Skeletal muscle tissue (tissue), 4 donors: ENCODE results near the gene KANSL2. TPM values are rescaled to one million over a fixed set of nuclear protein-coding genes. Genes with fewer than 3 reads are reported as not detected.
"Not testable (repeated sequence)": the region's sequence is repeated elsewhere in the genome, so short reads cannot be mapped to it uniquely, and the experiment has no call there.

Experiments used
- H3K27ac ChIP-seq: one replicate; pipeline ENCODE4 v1.7.0; 2013; ENCODE audit warnings: mild to moderate bottlenecking, low read depth, low read length, inconsistent platforms
- H3K27me3 ChIP-seq, 3 donors: one replicate each; pipeline ENCODE4 v1.7.0; 2013; ENCODE audit warnings: low read length in 3 of 3; ENCODE audit not compliant: control insufficient read depth in 3 of 3, insufficient read depth in 3 of 3
- H3K36me3 ChIP-seq, 3 donors: one replicate each; pipeline ENCODE4 v1.7.0; 2013; ENCODE audit warnings: low read length in 3 of 3; ENCODE audit not compliant: control insufficient read depth in 3 of 3, insufficient read depth in 3 of 3
- H3K4me1 ChIP-seq, 3 donors: one replicate each; pipeline ENCODE4 v1.7.0; 2013; ENCODE audit warnings: low read length in 3 of 3, mild to moderate bottlenecking in 3 of 3; ENCODE audit not compliant: control insufficient read depth in 3 of 3, insufficient read depth in 3 of 3
- H3K4me3 ChIP-seq, 3 donors: one replicate each; pipeline ENCODE4 v1.7.0; 2013; ENCODE audit warnings: low read length in 3 of 3
- H3K9ac ChIP-seq, 3 donors: one replicate each; pipeline ENCODE4 v1.7.0; 2013; ENCODE audit warnings: low read length in 3 of 3, mild to moderate bottlenecking in 3 of 3, moderate library complexity in 2 of 3, low read depth in 1 of 3
- H3K9me3 ChIP-seq, 3 donors: one replicate each; pipeline ENCODE4 v1.7.0; 2013; ENCODE audit warnings: low read length in 3 of 3; ENCODE audit not compliant: control insufficient read depth in 3 of 3
- total RNA-seq: library from RNA; depleted of rRNA; stranded (reverse); fragments of >200 nt; gene quantifications from one replicate; pipeline ENCODE4 v1.2.3, GENCODE V29; 2014
- donor health status: Osteomylitis.

The KANSL2 gene
- total RNA-seq, result 53.8 TPM

DNA sequence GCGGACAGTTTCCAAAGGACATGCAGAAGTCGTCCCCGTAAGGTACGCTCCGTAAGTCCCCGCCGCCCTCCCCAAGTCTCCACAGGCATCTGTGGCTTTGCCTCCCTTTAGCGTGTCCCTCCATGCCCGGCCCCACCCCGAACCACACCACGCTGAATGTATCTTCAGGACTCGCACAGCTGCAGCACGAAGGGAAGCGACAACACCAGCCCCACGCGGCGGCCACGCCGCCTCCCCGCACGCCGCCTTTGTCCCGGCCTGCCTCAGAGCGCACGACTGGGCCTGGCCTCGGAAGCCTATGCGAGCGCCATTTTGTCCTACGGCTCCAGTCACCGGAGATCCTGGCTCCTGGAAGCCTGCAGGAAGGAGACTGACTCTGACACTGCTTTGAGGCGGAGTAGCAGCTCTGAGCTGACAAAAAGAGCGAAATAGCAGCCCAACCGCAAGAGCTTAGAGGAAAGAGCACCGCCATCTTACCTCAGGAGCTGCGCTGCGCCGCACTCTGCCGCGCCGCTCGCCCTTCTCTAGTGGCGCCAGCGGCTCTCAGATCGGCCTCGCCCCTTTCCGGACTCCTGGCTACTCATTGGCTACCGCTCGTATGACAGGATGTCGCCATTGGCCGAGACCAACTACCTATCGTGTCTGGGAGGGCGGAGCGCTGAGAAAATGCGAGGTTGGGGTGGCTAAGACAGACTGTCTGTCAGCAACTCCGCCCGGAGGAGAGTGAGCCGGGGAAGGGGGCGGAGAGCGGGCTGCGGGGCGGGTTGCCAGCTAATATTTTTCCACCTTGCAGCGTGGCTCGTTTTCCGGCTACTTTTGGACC is at the start of gene KANSL2:
TSS of gene KANSL2 (minus strand) at position 529 of the 823 bp plus-strand sequence. CDS start 606 bp downstream, outside the sequence.
- Histone ChIP-seq H3K9ac (peak within 1 kb of the TSS; percentile 99 to 100 (median 99)), H3K27me3 (no peaks in the 10 kb centered on the region), H3K27ac (peak within 1 kb of the TSS; percentile 97), H3K4me1 (peaks cover 25 to 43% (median 28%) of the 10 kb centered on the region in 3 donors), H3K4me3 (peak within 1 kb of the TSS; percentile 99 to 100 (median 100)), H3K36me3 (peaks cover 9 to 29% (median 23%) of the 10 kb centered on the region in 3 donors), H3K9me3 (no peaks in the 10 kb centered on the region)

GRCh38 chr12:48728807-48729206 is 46.8 kb upstream of the KANSL2 start:
- Histone ChIP-seq H3K9ac (no peak overlapping the region), H3K27me3 (no peaks in the 10 kb centered on the region), H3K9me3 (no peaks in the 10 kb centered on the region), H3K4me1 (no peaks in the 10 kb centered on the region), H3K27ac (no peak overlapping the region), H3K36me3 (no peaks in the 10 kb centered on the region), H3K4me3 (no peak overlapping the region)

GRCh38 chr12:48720737-48721136 is 38.7 kb upstream of the KANSL2 start:
- not testable (repeated sequence) for H3K27ac ChIP-seq, H3K9ac ChIP-seq, H3K36me3 ChIP-seq, H3K9me3 ChIP-seq, H3K4me1 ChIP-seq, H3K4me3 ChIP-seq, H3K27me3 ChIP-seq

DNA sequence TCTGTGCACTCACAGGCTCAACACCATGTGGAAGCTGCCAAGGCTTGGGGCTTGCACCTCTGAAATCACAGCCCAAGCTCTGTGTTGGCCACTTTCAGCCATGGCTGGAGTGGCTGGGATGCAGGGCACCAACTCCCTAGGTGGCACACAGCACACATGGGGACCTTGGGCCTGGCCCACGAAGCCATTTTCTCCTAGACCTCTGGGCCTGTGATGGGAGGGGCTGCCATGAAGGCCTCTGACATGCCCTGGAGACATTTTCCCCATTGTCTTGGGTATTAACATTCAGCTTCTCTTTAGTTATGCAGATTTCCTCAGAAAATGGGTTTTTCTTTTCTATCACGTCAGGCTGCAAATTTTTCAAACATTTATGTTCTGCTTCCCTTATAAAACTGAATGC is 38.1 kb upstream of the KANSL2 start:
- not testable (repeated sequence) for H3K9me3 ChIP-seq, H3K36me3 ChIP-seq, H3K27me3 ChIP-seq, H3K9ac ChIP-seq, H3K4me3 ChIP-seq, H3K27ac ChIP-seq
- peaks cover 8 to 14% (median 10%) of the 10 kb centered on the region in 3 donors for H3K4me1 ChIP-seq

DNA sequence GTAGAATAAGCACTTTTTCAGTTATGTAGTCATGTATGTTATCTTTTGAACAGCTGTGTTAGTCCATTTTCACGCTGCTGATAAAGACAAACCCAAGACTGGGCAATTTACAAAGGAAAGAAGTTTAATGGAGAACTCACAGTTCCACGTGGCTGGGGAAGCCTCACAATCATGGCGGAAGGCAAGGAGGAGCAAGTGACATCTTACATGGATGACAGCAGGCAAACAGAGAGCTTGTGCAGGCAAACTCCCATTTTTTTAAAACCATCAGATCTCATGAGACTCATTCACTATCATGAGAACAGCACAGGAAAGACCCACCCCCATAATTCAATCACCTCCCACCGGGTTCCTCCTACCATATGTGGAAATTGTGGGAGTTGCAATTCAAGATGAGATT is 37.0 kb upstream of the KANSL2 start:
- H3K9ac ChIP-seq, H3K9me3 ChIP-seq, H3K36me3 ChIP-seq, H3K27ac ChIP-seq, H3K27me3 ChIP-seq, H3K4me3 ChIP-seq: not testable (repeated sequence)
- H3K4me1 ChIP-seq, result peaks cover 19 to 24% (median 21%) of the 10 kb centered on the region in 3 donors

DNA sequence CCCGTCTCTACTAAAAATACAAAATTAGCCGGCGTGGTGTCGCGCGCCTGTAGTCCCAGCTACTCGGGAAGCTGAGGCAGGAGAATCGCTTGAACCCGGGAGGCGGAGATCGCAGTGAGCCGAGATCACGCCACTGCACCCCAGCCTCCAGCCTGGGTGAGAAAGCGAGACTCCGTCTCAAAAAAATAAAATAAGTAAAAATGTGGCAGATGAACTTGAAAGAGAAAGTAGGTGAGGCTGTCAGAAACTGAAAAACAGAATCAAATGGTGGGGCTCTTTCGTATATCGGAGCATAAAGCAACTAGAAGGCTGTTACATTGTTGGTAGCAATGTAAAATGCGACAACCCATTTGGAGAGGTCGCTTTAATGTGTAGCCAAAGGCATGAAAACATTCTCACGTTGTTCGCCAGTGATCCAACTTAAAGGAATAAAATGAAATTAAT is 35.2 kb upstream of the KANSL2 start:
- peak overlapping the region; percentile 78 to 83 (median 80) for H3K4me3 ChIP-seq
- peak overlapping the region; percentile 90 for H3K27ac ChIP-seq
- peaks cover 27 to 31% (median 27%) of the 10 kb centered on the region in 3 donors for H3K4me1 ChIP-seq
- peaks cover 0 to 6% (median 6%) of the 10 kb centered on the region in 3 donors for H3K36me3 ChIP-seq
- no peaks in the 10 kb centered on the region for H3K9me3 ChIP-seq
- H3K27me3 ChIP-seq, result no peaks in the 10 kb centered on the region
- H3K9ac ChIP-seq, result peak overlapping the region; percentile 71 to 99 (median 79)

DNA sequence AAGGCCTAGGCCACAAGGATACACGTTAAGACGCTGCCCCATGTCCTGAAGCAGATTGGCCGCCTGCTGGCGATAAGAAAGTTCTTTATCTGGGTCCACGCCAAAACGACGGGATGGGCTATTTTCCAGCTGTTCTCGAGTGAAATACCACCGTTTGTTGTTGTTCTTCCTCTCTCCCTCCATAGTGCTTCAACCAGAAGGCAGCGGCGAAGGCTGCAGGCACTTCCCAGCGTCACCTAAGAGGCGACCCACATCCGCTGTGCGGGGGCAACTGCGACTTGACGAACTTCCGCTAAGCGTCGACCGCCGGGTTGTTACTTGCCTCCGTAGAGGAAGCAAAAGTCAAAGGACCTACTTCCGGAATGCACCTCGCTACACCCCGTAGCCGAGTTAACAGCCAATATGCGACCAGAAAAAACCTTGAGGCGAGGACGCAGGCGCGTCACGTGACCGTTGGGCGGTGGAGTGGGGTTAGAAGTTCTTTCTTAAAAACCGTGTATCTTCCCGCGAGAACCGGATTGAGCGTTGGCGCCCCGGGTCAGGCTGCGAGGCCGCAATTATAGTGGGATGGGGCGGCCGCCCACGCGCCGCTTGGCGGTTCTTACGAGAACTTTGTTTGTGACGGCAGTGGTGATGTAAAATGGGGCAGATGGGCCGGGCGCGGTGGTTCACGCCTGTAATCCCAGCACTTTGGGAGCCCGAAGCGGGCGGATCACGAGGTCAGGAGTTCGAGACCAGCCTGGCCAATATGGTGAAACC is 34.6 kb upstream of the KANSL2 start, which contains the start of gene CCNT1:
TSS of gene CCNT1 (minus strand) at position 215 of the 759 bp plus-strand sequence. CDS start at position 183, 32 bp downstream.
- Histone ChIP-seq H3K27me3 (no peaks in the 10 kb centered on the region), H3K27ac (peak within 1 kb of the TSS; percentile 90), H3K4me1 (peaks cover 27 to 31% (median 27%) of the 10 kb centered on the region in 3 donors), H3K9ac (peak within 1 kb of the TSS; percentile 91 to 99 (median 99)), H3K36me3 (peaks cover 0 to 9% (median 8%) of the 10 kb centered on the region in 3 donors), H3K4me3 (peak within 1 kb of the TSS; percentile 83 to 99 (median 97)), H3K9me3 (no peaks in the 10 kb centered on the region)

GRCh38 chr12:48716168-48716492 is 34.1 kb upstream of the KANSL2 start:
- peaks cover 0 to 10% (median 9%) of the 10 kb centered on the region in 3 donors for H3K36me3 ChIP-seq
- H3K27me3 ChIP-seq, result no peaks in the 10 kb centered on the region
- peak overlapping the region; percentile 91 to 99 (median 99) for H3K9ac ChIP-seq
- H3K27ac ChIP-seq, result peak overlapping the region; percentile 90
- H3K9me3 ChIP-seq, result no peaks in the 10 kb centered on the region
- peaks cover 27 to 31% (median 27%) of the 10 kb centered on the region in 3 donors for H3K4me1 ChIP-seq
- H3K4me3 ChIP-seq, result peak overlapping the region; percentile 83 to 99 (median 97)

- no peak overlapping the region for H3K4me3 ChIP-seq
- H3K27ac ChIP-seq, result no peak overlapping the region
- no peaks in the 10 kb centered on the region for H3K27me3 ChIP-seq
- no peaks in the 10 kb centered on the region for H3K9me3 ChIP-seq
- no peak overlapping the region for H3K9ac ChIP-seq
- peaks cover 7 to 14% (median 9%) of the 10 kb centered on the region in 3 donors for H3K36me3 ChIP-seq
- H3K4me1 ChIP-seq, result peaks cover 27 to 36% (median 27%) of the 10 kb centered on the region in 3 donors
These were observed 30.2 kb upstream of the KANSL2 start for GRCh38 chr12:48712209-48712608.

DNA sequence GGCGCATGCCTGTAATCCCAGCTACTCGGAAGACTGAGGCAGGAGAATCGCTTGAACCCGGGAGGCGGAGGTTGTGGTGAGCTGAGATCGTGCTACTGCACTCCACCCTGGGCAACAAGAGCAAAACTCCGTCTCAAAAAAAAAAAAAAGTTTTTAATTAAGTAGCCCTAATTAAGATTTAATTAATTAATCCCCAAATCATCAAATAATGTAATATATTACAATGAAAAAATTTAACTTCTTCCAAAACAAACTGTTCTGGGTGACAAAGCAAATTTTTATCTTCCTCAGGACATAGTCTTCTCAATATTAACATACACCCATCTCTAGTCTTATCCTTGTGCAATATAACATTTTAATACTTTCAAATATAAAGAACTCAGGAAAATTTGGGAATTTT is 16.8 kb upstream of the KANSL2 start:
- not testable (repeated sequence) for H3K9ac ChIP-seq, H3K4me3 ChIP-seq, H3K9me3 ChIP-seq, H3K27ac ChIP-seq, H3K4me1 ChIP-seq, H3K27me3 ChIP-seq
- H3K36me3 ChIP-seq, result peaks cover 6 to 25% (median 22%) of the 10 kb centered on the region in 3 donors
